Astrocyte (in vitro differentiated cells and primary cell): ENCODE results near the gene MIAT. TPM values are rescaled to one million over a fixed set of nuclear protein-coding genes. Genes with fewer than 3 reads are reported as not detected.

Source experiments
- DNase-seq: peaks from one replicate; pipeline ENCODE4 v3.0.0-alpha.2; 2010; ENCODE audit warnings: low read depth
- FAIRE-seq: peaks from 2 replicates; lab custom pipeline; 2011; peaks lifted over from hg19 to GRCh38; lab: Jason Lieb, UNC
- H2AFZ ChIP-seq: 2 replicates; pipeline ENCODE4 v1.6.0; 2012; ENCODE audit warnings: low read depth, low read length, inconsistent platforms
- H3K27ac ChIP-seq: 2 replicates; pipeline ENCODE4 v1.5.1; 2011; ENCODE audit warnings: low read depth, low read length, inconsistent platforms
- H3K27me3 ChIP-seq: 2 replicates; pipeline ENCODE4 v1.6.0; 2011; ENCODE audit warnings: low read length, inconsistent platforms; ENCODE audit not compliant: insufficient read depth
- H3K36me3 ChIP-seq: 2 replicates; pipeline ENCODE4 v1.5.1; 2011; ENCODE audit warnings: low read length, inconsistent platforms; ENCODE audit not compliant: insufficient read depth
- H3K4me1 ChIP-seq: 2 replicates; pipeline ENCODE4 v1.5.1; 2011; ENCODE audit warnings: low read length, inconsistent platforms; ENCODE audit not compliant: insufficient read depth
- H3K4me2 ChIP-seq: 2 replicates; pipeline ENCODE4 v1.6.0; 2012; ENCODE audit warnings: low read length, inconsistent platforms
- H3K4me3 ChIP-seq: 2 replicates; pipeline ENCODE4 v1.5.1; 2011; ENCODE audit warnings: low read depth, mild to moderate bottlenecking, low read length, inconsistent platforms; ENCODE audit not compliant: insufficient read depth
- H3K79me2 ChIP-seq: 2 replicates; pipeline ENCODE4 v1.6.0; 2012; ENCODE audit warnings: mild to moderate bottlenecking, low read length, inconsistent platforms; ENCODE audit not compliant: insufficient read depth
- H3K9ac ChIP-seq: 2 replicates; pipeline ENCODE4 v1.6.0; 2012; ENCODE audit warnings: mild to moderate bottlenecking, low read length, inconsistent platforms
- H3K9me3 ChIP-seq: 2 replicates; pipeline ENCODE4 v1.5.1; 2012; ENCODE audit warnings: low read depth, mild to moderate bottlenecking, low read length, inconsistent platforms; ENCODE audit not compliant: insufficient read depth
- H4K20me1 ChIP-seq: 2 replicates; pipeline ENCODE4 v1.6.0; 2012; ENCODE audit warnings: low read length, inconsistent platforms; ENCODE audit not compliant: insufficient read depth
- H3K27ac Mint-ChIP-seq: one replicate; pipeline ENCODE4 v1.8.0; 2021; ENCODE audit warnings: mild to moderate bottlenecking, mixed read lengths; ENCODE audit not compliant: unreplicated experiment
- H3K27me3 Mint-ChIP-seq: one replicate; pipeline ENCODE4 v1.8.0; 2021; ENCODE audit warnings: low read depth, mixed read lengths; ENCODE audit not compliant: unreplicated experiment
- H3K36me3 Mint-ChIP-seq: one replicate; pipeline ENCODE4 v1.8.0; 2021; ENCODE audit warnings: low read depth, mixed read lengths; ENCODE audit not compliant: unreplicated experiment
- H3K4me1 Mint-ChIP-seq: one replicate; pipeline ENCODE4 v1.8.0; 2021; ENCODE audit warnings: low read depth, mixed read lengths; ENCODE audit not compliant: unreplicated experiment
- H3K4me3 Mint-ChIP-seq: one replicate; pipeline ENCODE4 v1.8.0; 2021; ENCODE audit warnings: mild to moderate bottlenecking, moderate library complexity, mixed read lengths; ENCODE audit not compliant: unreplicated experiment
- H3K9me3 Mint-ChIP-seq: one replicate; pipeline ENCODE4 v1.8.0; 2021; ENCODE audit warnings: mild to moderate bottlenecking, mixed read lengths; ENCODE audit not compliant: unreplicated experiment
- EZH2 ChIP-seq: IDR thresholded peaks from 2 replicates; pipeline ENCODE4 v1.6.1; 2012; ENCODE audit warnings: mild to moderate bottlenecking, low read length, inconsistent platforms; ENCODE audit not compliant: insufficient read depth
- total RNA-seq: library from RNA; stranded (reverse); gene quantifications from 2 replicates; pipeline ENCODE4 v1.2.1, GENCODE V29; 2021
- TF ChIP-seq, protein P1 (sequence below): IDR thresholded peaks from 2 replicates; pipeline ENCODE4 v1.5.1; 2011; ENCODE audit warnings: low read depth, mild to moderate bottlenecking, inconsistent platforms, low read length, moderate library complexity; ENCODE audit not compliant: insufficient read depth

The MIAT gene
- total RNA-seq, 1 donor from 2014 or later = 22.8 TPM

DNA sequence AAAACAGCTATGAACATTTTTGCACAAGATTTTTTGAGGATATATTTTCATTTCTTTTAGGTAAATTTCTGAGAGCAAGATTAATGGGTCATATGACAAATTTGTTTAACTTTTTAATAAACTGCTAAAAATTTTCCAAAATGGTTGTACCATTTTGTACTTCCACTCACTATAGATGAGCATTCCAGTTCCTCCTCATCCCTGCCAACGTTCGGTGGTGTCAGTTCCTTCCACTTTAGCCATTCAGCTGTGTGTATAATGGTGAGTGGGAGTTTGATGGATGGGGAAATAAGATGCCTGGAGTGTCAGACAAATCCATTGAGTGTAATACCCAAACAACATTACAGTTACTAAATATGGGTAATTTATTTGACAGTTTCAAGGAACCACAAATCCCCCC lies 49.7 kb downstream of the MIAT start:
- H3K79me2 ChIP-seq = no peaks in the 10 kb centered on the region
- H3K9ac ChIP-seq = no peak overlapping the region
- H4K20me1 ChIP-seq = no peaks in the 10 kb centered on the region
- no peak overlapping the region for H3K4me3 Mint-ChIP-seq
- H3K4me1 Mint-ChIP-seq = peaks cover 4% of the 10 kb centered on the region
- H3K4me3 ChIP-seq = no peak overlapping the region
- no peak for DNase-seq
- no peak overlapping the region for H2AFZ ChIP-seq
- H3K27ac ChIP-seq = no peak overlapping the region
- no peak overlapping the region for H3K27ac Mint-ChIP-seq
- H3K9me3 Mint-ChIP-seq = peaks cover 8% of the 10 kb centered on the region
- no peak for FAIRE-seq
- H3K4me1 ChIP-seq = peaks cover 14% of the 10 kb centered on the region
- H3K27me3 Mint-ChIP-seq = no peaks in the 10 kb centered on the region
- H3K36me3 ChIP-seq = no peaks in the 10 kb centered on the region
- no peaks in the 10 kb centered on the region for H3K27me3 ChIP-seq
- no peak for TF ChIP-seq EZH2
- TF ChIP-seq, protein P1, sequence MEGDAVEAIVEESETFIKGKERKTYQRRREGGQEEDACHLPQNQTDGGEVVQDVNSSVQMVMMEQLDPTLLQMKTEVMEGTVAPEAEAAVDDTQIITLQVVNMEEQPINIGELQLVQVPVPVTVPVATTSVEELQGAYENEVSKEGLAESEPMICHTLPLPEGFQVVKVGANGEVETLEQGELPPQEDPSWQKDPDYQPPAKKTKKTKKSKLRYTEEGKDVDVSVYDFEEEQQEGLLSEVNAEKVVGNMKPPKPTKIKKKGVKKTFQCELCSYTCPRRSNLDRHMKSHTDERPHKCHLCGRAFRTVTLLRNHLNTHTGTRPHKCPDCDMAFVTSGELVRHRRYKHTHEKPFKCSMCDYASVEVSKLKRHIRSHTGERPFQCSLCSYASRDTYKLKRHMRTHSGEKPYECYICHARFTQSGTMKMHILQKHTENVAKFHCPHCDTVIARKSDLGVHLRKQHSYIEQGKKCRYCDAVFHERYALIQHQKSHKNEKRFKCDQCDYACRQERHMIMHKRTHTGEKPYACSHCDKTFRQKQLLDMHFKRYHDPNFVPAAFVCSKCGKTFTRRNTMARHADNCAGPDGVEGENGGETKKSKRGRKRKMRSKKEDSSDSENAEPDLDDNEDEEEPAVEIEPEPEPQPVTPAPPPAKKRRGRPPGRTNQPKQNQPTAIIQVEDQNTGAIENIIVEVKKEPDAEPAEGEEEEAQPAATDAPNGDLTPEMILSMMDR = no peak
- H3K36me3 Mint-ChIP-seq = peaks cover 20% of the 10 kb centered on the region
- H3K4me2 ChIP-seq = no peak overlapping the region
- peaks cover 7% of the 10 kb centered on the region for H3K9me3 ChIP-seq

DNA sequence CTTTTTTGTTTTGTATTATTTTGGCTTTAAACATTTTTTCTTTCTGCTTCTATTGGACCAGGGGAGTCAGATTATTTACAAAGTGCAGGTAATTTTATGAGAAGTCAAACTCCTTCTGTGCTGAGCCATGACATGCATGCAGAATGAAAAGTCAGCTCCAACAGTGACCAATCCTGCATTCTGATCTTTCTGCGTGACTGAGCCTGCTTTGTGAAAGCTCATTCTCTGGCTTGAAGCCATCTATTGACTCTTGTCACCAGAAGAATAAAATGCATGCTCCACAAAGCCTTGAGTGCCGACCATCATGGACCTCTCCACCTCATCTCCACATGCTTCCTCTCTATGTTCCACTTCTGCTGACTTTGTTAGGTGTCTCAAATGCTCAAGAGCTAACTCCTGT lies 50.2 kb downstream of the MIAT start:
- no peak overlapping the region for H3K4me3 Mint-ChIP-seq
- Histone ChIP-seq H3K4me1 (peaks cover 14% of the 10 kb centered on the region), H3K4me2 (no peak overlapping the region), H3K4me3 (no peak overlapping the region), H4K20me1 (no peaks in the 10 kb centered on the region), H3K9me3 (peaks cover 7% of the 10 kb centered on the region), H3K9ac (no peak overlapping the region), H2AFZ (no peak overlapping the region), H3K79me2 (no peaks in the 10 kb centered on the region), H3K27me3 (no peaks in the 10 kb centered on the region), H3K27ac (no peak overlapping the region), H3K36me3 (no peaks in the 10 kb centered on the region)
- peak; percentile 44 for DNase-seq
- peaks cover 5% of the 10 kb centered on the region for H3K4me1 Mint-ChIP-seq
- no peak for FAIRE-seq
- H3K27ac Mint-ChIP-seq = no peak overlapping the region
- H3K36me3 Mint-ChIP-seq = peaks cover 20% of the 10 kb centered on the region
- TF ChIP-seq, protein P1 = no peak
- no peak for TF ChIP-seq EZH2
- H3K27me3 Mint-ChIP-seq = no peaks in the 10 kb centered on the region
- peaks cover 8% of the 10 kb centered on the region for H3K9me3 Mint-ChIP-seq

DNA sequence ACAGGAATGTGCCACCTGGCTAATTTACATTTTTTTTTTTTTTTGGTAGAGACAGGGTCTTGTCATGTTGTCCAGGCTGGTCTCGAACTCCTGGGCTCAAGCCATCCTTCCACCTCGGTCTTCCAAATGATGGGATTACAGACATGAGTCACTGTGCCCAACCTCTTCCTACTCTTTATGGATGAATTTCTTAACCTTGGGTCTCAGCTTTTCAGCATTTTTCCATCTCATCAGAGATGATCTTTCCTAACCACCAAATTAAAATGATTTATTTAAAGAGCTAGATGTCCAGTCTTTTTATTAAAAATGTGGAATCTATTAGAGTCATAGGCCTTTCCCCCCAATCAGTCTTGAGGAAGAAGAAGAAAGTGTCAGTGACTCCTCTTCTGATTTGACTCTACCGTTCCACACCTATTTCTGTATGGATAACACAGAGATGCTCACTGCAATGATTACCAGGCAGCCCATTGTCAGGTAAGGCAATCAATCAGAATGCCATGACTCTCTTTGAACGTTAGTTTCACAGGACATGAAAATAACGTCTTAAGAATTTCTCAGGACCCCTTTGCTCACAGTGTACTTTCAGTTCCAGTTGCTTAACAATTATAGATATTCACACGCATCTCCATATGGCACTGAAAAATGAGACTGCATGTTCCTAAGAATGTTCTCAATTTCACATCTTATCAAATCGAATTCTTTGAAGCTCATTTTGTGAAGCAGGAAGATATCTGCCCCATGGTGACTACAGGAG lies 51.0 kb downstream of the MIAT start:
- no peak for DNase-seq
- Mint-ChIP-seq H3K4me1 (peaks cover 5% of the 10 kb centered on the region), H3K4me3 (no peak overlapping the region), H3K27ac (no peak overlapping the region), H3K9me3 (peaks cover 8% of the 10 kb centered on the region), H3K36me3 (peaks cover 20% of the 10 kb centered on the region), H3K27me3 (no peaks in the 10 kb centered on the region)
- Histone ChIP-seq H3K36me3 (no peaks in the 10 kb centered on the region), H3K27me3 (no peaks in the 10 kb centered on the region), H3K27ac (no peak overlapping the region), H3K79me2 (no peaks in the 10 kb centered on the region), H3K4me1 (peaks cover 16% of the 10 kb centered on the region), H3K9ac (no peak overlapping the region), H4K20me1 (no peaks in the 10 kb centered on the region), H3K4me3 (no peak overlapping the region), H2AFZ (no peak overlapping the region), H3K4me2 (no peak overlapping the region), H3K9me3 (peaks cover 3% of the 10 kb centered on the region)
- TF ChIP-seq EZH2 = no peak
- TF ChIP-seq, protein P1 = no peak
- no peak for FAIRE-seq
